GM18951 (cell line): ENCODE measurements around the gene NEGR1.

Experiments used
- POLR2A ChIP-seq: IDR thresholded peaks from 4 replicates; pipeline ENCODE4 v1.6.1; 2011; ENCODE audit warnings: mild to moderate bottlenecking; ENCODE audit not compliant: insufficient read length, insufficient read depth; ENCODE audit errors: extremely low read depth
- in situ Hi-C: fragments of 300-500 bp; cut with MboI; formaldehyde crosslinking; loops from one replicate; pipeline ENCODE4 v1.12.0; 2022; ENCODE audit warnings: low sequenced_read_pairs, mixed read lengths, inconsistent platforms; ENCODE audit not compliant: unreplicated experiment

NEGR1 gene

GRCh38 chr1:72218141-72218739 lies 64.1 kb downstream of the NEGR1 start:
- in situ Hi-C loops: no loop called here
- no peak for TF ChIP-seq POLR2A

GRCh38 chr1:72207059-72207458 lies 75.3 kb downstream of the NEGR1 start:
- in situ Hi-C loops: no loop called here
- no peak for TF ChIP-seq POLR2A

- in situ Hi-C loops: no loop called here
- TF ChIP-seq POLR2A: no peak
These were observed 79.6 kb downstream of the NEGR1 start for GRCh38 chr1:72202761-72203160.

GRCh38 chr1:72197786-72198185 lies 84.6 kb downstream of the NEGR1 start:
- in situ Hi-C loops: no loop called here
- no peak for TF ChIP-seq POLR2A

- in situ Hi-C loops: no loop called here
- TF ChIP-seq POLR2A: no peak
These were observed 95.5 kb downstream of the NEGR1 start for GRCh38 chr1:72186733-72187307.

- in situ Hi-C loops: no loop called here
- no peak for TF ChIP-seq POLR2A
These were observed 98.1 kb downstream of the NEGR1 start for GRCh38 chr1:72184099-72184701.

- no peak for TF ChIP-seq POLR2A
- in situ Hi-C loops: no loop called here
These were observed 99.5 kb downstream of the NEGR1 start for GRCh38 chr1:72182859-72183258.

- TF ChIP-seq POLR2A: no peak
- in situ Hi-C loops: no loop called here
These were observed 104.1 kb downstream of the NEGR1 start for GRCh38 chr1:72178266-72178665.

GRCh38 chr1:72177711-72178110 lies 104.6 kb downstream of the NEGR1 start:
- in situ Hi-C loops: no loop called here
- TF ChIP-seq POLR2A: no peak

- in situ Hi-C loops: no loop called here
- no peak for TF ChIP-seq POLR2A
These were observed 112.1 kb downstream of the NEGR1 start for GRCh38 chr1:72170246-72170645.

GRCh38 chr1:72166426-72166825 lies 115.9 kb downstream of the NEGR1 start:
- TF ChIP-seq POLR2A: no peak
- in situ Hi-C loops: no loop called here

GRCh38 chr1:72150508-72150907 lies 131.8 kb downstream of the NEGR1 start:
- in situ Hi-C loops: no loop called here
- no peak for TF ChIP-seq POLR2A

- in situ Hi-C loops: no loop called here
- no peak for TF ChIP-seq POLR2A
These were observed 140.5 kb downstream of the NEGR1 start for GRCh38 chr1:72141875-72142274.

GRCh38 chr1:72140222-72140621 lies 142.1 kb downstream of the NEGR1 start:
- no peak for TF ChIP-seq POLR2A
- in situ Hi-C loops: no loop called here

GRCh38 chr1:72137656-72138055 lies 144.7 kb downstream of the NEGR1 start:
- in situ Hi-C loops: no loop called here
- no peak for TF ChIP-seq POLR2A

- in situ Hi-C loops: no loop called here
These were observed 152.5 kb downstream of the NEGR1 start for GRCh38 chr1:72129869-72130268.

More at GRCh38 chr1:72129869-72130268, 152.5 kb downstream of the NEGR1 start:
- TF ChIP-seq POLR2A: no peak
